Neural cell (in vitro differentiated cells): ENCODE results near the gene CACNA2D4. TPM values are rescaled to one million over a fixed set of nuclear protein-coding genes. Genes with fewer than 3 reads are reported as not detected.

Experiments
- H2AFZ ChIP-seq: fragments of 200-600, 300-800 bp; sonication (generic), shearing (Covaris generic); 2 replicates; pipeline ENCODE4 v1.6.0; 2014; ENCODE audit warnings: low read depth, mild to moderate bottlenecking, antibody characterized with exemption, low read length, moderate library complexity
- H3F3A ChIP-seq: fragments of 200-600 bp; shearing (Covaris generic); 2 replicates; pipeline ENCODE4 v1.6.1; 2016; ENCODE audit warnings: mild to moderate bottlenecking, moderate library complexity, mixed read lengths, antibody characterized with exemption, low read length; ENCODE audit not compliant: insufficient read depth, poor library complexity, severe bottlenecking
- H3K27ac ChIP-seq: fragments of 200-600, 300-800 bp; sonication (generic), shearing (Covaris generic); 2 replicates; pipeline ENCODE4 v1.5.1; 2014; ENCODE audit warnings: mild to moderate bottlenecking, low read length, moderate library complexity
- H3K27me3 ChIP-seq: fragments of 300-800, 200-600 bp; sonication (generic), shearing (Covaris generic); 2 replicates; pipeline ENCODE4 v1.6.0; 2014; ENCODE audit warnings: mild to moderate bottlenecking, low read depth, low read length, moderate library complexity; ENCODE audit not compliant: insufficient read depth
- H3K36me3 ChIP-seq: fragments of 300-800, 200-600 bp; sonication (generic), shearing (Covaris generic); 2 replicates; pipeline ENCODE4 v1.5.1; 2014; ENCODE audit warnings: mild to moderate bottlenecking, antibody characterized with exemption, low read length, moderate library complexity; ENCODE audit not compliant: insufficient read depth
- H3K4me2 ChIP-seq: fragments of 300-800, 200-600 bp; sonication (generic), shearing (Covaris generic); 2 replicates; pipeline ENCODE4 v1.6.0; 2014; ENCODE audit warnings: mild to moderate bottlenecking, low read length
- H3K4me3 ChIP-seq: fragments of 300-800, 200-600 bp; sonication (generic), shearing (Covaris generic); 2 replicates; pipeline ENCODE4 v1.5.1; 2014; ENCODE audit warnings: mild to moderate bottlenecking, low read length, moderate library complexity
- H3K79me2 ChIP-seq: fragments of 200-600 bp; shearing (Covaris generic); replicated peaks from 2 replicates; pipeline ENCODE4 v1.6.0; 2014; ENCODE audit warnings: mild to moderate bottlenecking, low read length, moderate library complexity; ENCODE audit not compliant: insufficient read depth
- H3K9ac ChIP-seq: fragments of 300-800, 200-600 bp; sonication (generic), shearing (Covaris generic); 2 replicates; pipeline ENCODE4 v1.6.1; 2016; ENCODE audit warnings: mild to moderate bottlenecking, low read length, mixed read lengths
- H3K9me2 ChIP-seq: fragments of 200-600 bp; shearing (Covaris generic); 2 replicates; pipeline ENCODE4 v1.6.1; 2016; ENCODE audit warnings: mild to moderate bottlenecking, low read length, mixed read lengths; ENCODE audit not compliant: insufficient read depth
- H3K9me3 ChIP-seq: fragments of 200-600, 300-800 bp; sonication (generic), shearing (Covaris generic); 2 replicates; pipeline ENCODE4 v1.6.1; 2016; ENCODE audit warnings: mild to moderate bottlenecking, mixed run types, low read length, moderate library complexity, mixed read lengths
- H4K20me1 ChIP-seq: fragments of 200-600 bp; shearing (Covaris generic); 2 replicates; pipeline ENCODE4 v1.6.1; 2016; ENCODE audit warnings: mild to moderate bottlenecking, mixed run types; ENCODE audit not compliant: insufficient read depth
- CTCF ChIP-seq: fragments of 450-650 bp; IDR thresholded peaks from 2 replicates; pipeline ENCODE4 v1.5.1; 2014; ENCODE audit warnings: antibody characterized with exemption, mild to moderate bottlenecking, moderate library complexity; ENCODE audit not compliant: poor library complexity, severe bottlenecking
- EP300 ChIP-seq: fragments of 450-650 bp; conservative IDR thresholded peaks from 2 replicates; pipeline ENCODE4 v1.6.1; 2014; ENCODE audit warnings: antibody characterized with exemption, mild to moderate bottlenecking, moderate library complexity; ENCODE audit not compliant: poor library complexity, severe bottlenecking
- MXI1 ChIP-seq: fragments of 450-650 bp; conservative IDR thresholded peaks from 2 replicates; pipeline ENCODE4 v1.6.1; 2014; ENCODE audit warnings: antibody characterized with exemption, mild to moderate bottlenecking; ENCODE audit not compliant: poor library complexity, severe bottlenecking
- POLR2AphosphoS5 ChIP-seq: IDR thresholded peaks from 2 replicates; pipeline ENCODE4 v1.6.1; 2012
- REST ChIP-seq: IDR thresholded peaks from 2 replicates; pipeline ENCODE4 v1.6.1; 2012; ENCODE audit warnings: borderline replicate concordance
- SMC3 ChIP-seq: fragments of 450-650 bp; conservative IDR thresholded peaks from 2 replicates; pipeline ENCODE4 v1.6.1; 2014; ENCODE audit warnings: antibody characterized with exemption, mild to moderate bottlenecking, moderate library complexity; ENCODE audit not compliant: poor library complexity
- TAF1 ChIP-seq: IDR thresholded peaks from 2 replicates; pipeline ENCODE4 v1.6.1; 2012; ENCODE audit warnings: low read depth
- polyA plus RNA-seq: library from polyadenylated mRNA; depleted of rRNA; stranded (reverse); fragments of >200 nt; gene quantifications from 2 replicates; pipeline ENCODE4 v1.2.3, GENCODE V29; 2014

CACNA2D4 gene
- polyA plus RNA-seq, 1 donor from 2014 or later, result not detected

- Histone ChIP-seq H3K9ac (no peak overlapping the region), H3K4me2 (no peak overlapping the region), H3F3A (no peaks in the 10 kb centered on the region), H3K4me3 (no peak overlapping the region), H3K27me3 (no peaks in the 10 kb centered on the region), H3K9me3 (peaks cover 14% of the 10 kb centered on the region), H3K79me2 (no peaks in the 10 kb centered on the region), H3K27ac (no peak overlapping the region), H3K9me2 (no peaks in the 10 kb centered on the region), H4K20me1 (no peaks in the 10 kb centered on the region), H3K36me3 (no peaks in the 10 kb centered on the region), H2AFZ (no peak overlapping the region)
- TF ChIP-seq POLR2AphosphoS5 (no peak), SMC3 (no peak), EP300 (no peak), MXI1 (no peak), CTCF (no peak)
Observed at GRCh38 chr12:1857821-1858220, 60.6 kb downstream of the CACNA2D4 start.

GRCh38 chr12:1857086-1857485, 61.4 kb downstream of the CACNA2D4 start:
- no peaks in the 10 kb centered on the region for H3K36me3 ChIP-seq
- no peak for TF ChIP-seq POLR2AphosphoS5
- no peak for TF ChIP-seq MXI1
- no peak for TF ChIP-seq TAF1
- no peak for TF ChIP-seq CTCF
- H4K20me1 ChIP-seq, result no peaks in the 10 kb centered on the region
- H3K4me2 ChIP-seq, result no peak overlapping the region
- no peak overlapping the region for H2AFZ ChIP-seq
- H3K79me2 ChIP-seq, result no peaks in the 10 kb centered on the region
- no peak overlapping the region for H3K9ac ChIP-seq
- no peaks in the 10 kb centered on the region for H3K27me3 ChIP-seq
- H3K9me2 ChIP-seq, result no peaks in the 10 kb centered on the region
- H3K27ac ChIP-seq, result no peak overlapping the region
- H3F3A ChIP-seq, result no peaks in the 10 kb centered on the region
- no peak overlapping the region for H3K4me3 ChIP-seq
- H3K9me3 ChIP-seq, result peaks cover 14% of the 10 kb centered on the region

GRCh38 chr12:1855241-1855640, 63.2 kb downstream of the CACNA2D4 start:
- no peak overlapping the region for H2AFZ ChIP-seq
- no peaks in the 10 kb centered on the region for H3F3A ChIP-seq
- H3K9me3 ChIP-seq, result peaks cover 14% of the 10 kb centered on the region
- H3K36me3 ChIP-seq, result no peaks in the 10 kb centered on the region
- H4K20me1 ChIP-seq, result no peaks in the 10 kb centered on the region
- no peak for TF ChIP-seq CTCF
- TF ChIP-seq REST, result no peak
- TF ChIP-seq POLR2AphosphoS5, result no peak
- TF ChIP-seq MXI1, result no peak
- H3K79me2 ChIP-seq, result no peaks in the 10 kb centered on the region
- no peak overlapping the region for H3K27ac ChIP-seq
- H3K9ac ChIP-seq, result no peak overlapping the region
- no peak overlapping the region for H3K4me3 ChIP-seq
- H3K4me2 ChIP-seq, result no peak overlapping the region
- H3K9me2 ChIP-seq, result no peaks in the 10 kb centered on the region
- no peaks in the 10 kb centered on the region for H3K27me3 ChIP-seq
